Measurements from ENCODE around the gene PRAMEF9.
"Not testable (repeated sequence)": the region's sequence is repeated elsewhere in the genome, so short reads cannot be mapped to it uniquely, and the experiment has no call there.

Gene PRAMEF9

GRCh38 chr1:13171548-13171947, at the start of gene PRAMEF9:
PRAMEF9 (plus strand) TSS chr1:13171848; CDS start chr1:13175281, 3,433 bp downstream.
- not testable (repeated sequence) for DNase-seq (ENCODE audit: low spot score)

GRCh38 chr1:13155909-13156308, 15.7 kb upstream of the PRAMEF9 start, which contains the start of gene PRAMEF26:
PRAMEF26 (minus strand) TSS chr1:13156009; CDS start chr1:13153095, 2,914 bp downstream.
- DNase-seq (ENCODE audit: low spot score), result not testable (repeated sequence)

GRCh38 chr1:13165531-13165930, 6.1 kb upstream of the PRAMEF9 start, which contains the start of gene HNRNPCL4:
HNRNPCL4 (minus strand) TSS chr1:13165631; CDS start chr1:13165467, 164 bp downstream.
- not testable (repeated sequence) for DNase-seq (ENCODE audit: low spot score)

- not testable (repeated sequence) for DNase-seq (ENCODE audit: low spot score)
Observed at GRCh38 chr1:13201309-13201708, 29.7 kb downstream of the PRAMEF9 start, which contains the start of gene PRAMEF13. PRAMEF13 (minus strand) TSS chr1:13201409; CDS start chr1:13199589, 1,820 bp downstream.

GRCh38 chr1:13208712-13209111, 37.1 kb downstream of the PRAMEF9 start:
- not testable (repeated sequence) for DNase-seq (ENCODE audit: low spot score)

- DNase-seq (ENCODE audit: low spot score), result not testable (repeated sequence)
Observed at GRCh38 chr1:13216619-13217018, 45.0 kb downstream of the PRAMEF9 start.

GRCh38 chr1:13219203-13219602, 47.6 kb downstream of the PRAMEF9 start:
- DNase-seq (ENCODE audit: low spot score), result not testable (repeated sequence)

- not testable (repeated sequence) for DNase-seq (ENCODE audit: low spot score)
Observed at GRCh38 chr1:13222788-13223187, 51.1 kb downstream of the PRAMEF9 start.

GRCh38 chr1:13224480-13225060, 52.9 kb downstream of the PRAMEF9 start:
- DNase-seq (ENCODE audit: low spot score), result no peak

GRCh38 chr1:13225675-13226204, 54.1 kb downstream of the PRAMEF9 start, which contains the start of gene PRAMEF18:
PRAMEF18 (minus strand) TSS chr1:13226154; CDS start chr1:13226106, 48 bp downstream.
- not testable (repeated sequence) for DNase-seq (ENCODE audit: low spot score)

- DNase-seq (ENCODE audit: low spot score), result not testable (repeated sequence)
Observed at GRCh38 chr1:13227271-13228055, 55.8 kb downstream of the PRAMEF9 start.

GRCh38 chr1:13228343-13228781, 56.7 kb downstream of the PRAMEF9 start:
- no peak for DNase-seq (ENCODE audit: low spot score)

Measured in AG20443 (cell line).